Fibroblast of skin of right quadriceps (primary cell): ENCODE measurements around the gene MIER3.
"Not testable (repeated sequence)": the region's sequence is repeated elsewhere in the genome, so short reads cannot be mapped to it uniquely, and the experiment has no call there.

Experiments used
- DNase-seq: peaks from one replicate; pipeline ENCODE4 v3.0.0-alpha.2; 2013

MIER3 gene

GRCh38 chr5:56951946-56952691, at the start of gene MIER3:
TSS of gene MIER3 (minus strand) at chr5:56952123. CDS start at chr5:56952102, 21 bp downstream.
- peak; percentile 77 for DNase-seq

- no peak for DNase-seq
Observed at GRCh38 chr5:56995596-56995995, 43.7 kb upstream of the MIER3 start.

GRCh38 chr5:56993241-56993640, 41.3 kb upstream of the MIER3 start:
- DNase-seq, result no peak

GRCh38 chr5:56989676-56990075, 37.8 kb upstream of the MIER3 start:
- DNase-seq, result no peak

GRCh38 chr5:56988490-56988889, 36.6 kb upstream of the MIER3 start:
- no peak for DNase-seq

- DNase-seq, result no peak
Observed at GRCh38 chr5:56987171-56987570, 35.2 kb upstream of the MIER3 start.

GRCh38 chr5:56986626-56986947, 34.7 kb upstream of the MIER3 start:
- DNase-seq, result no peak

GRCh38 chr5:56985936-56986625, 34.2 kb upstream of the MIER3 start:
- DNase-seq, result no peak

GRCh38 chr5:56984445-56984844, 32.5 kb upstream of the MIER3 start:
- no peak for DNase-seq

- no peak for DNase-seq
Observed at GRCh38 chr5:56983593-56984361, 31.9 kb upstream of the MIER3 start.

- no peak for DNase-seq
Observed at GRCh38 chr5:56981548-56982315, 29.8 kb upstream of the MIER3 start.

GRCh38 chr5:56979968-56980367, 28.0 kb upstream of the MIER3 start:
- DNase-seq, result no peak

GRCh38 chr5:56979526-56979925, 27.6 kb upstream of the MIER3 start:
- DNase-seq, result not testable (repeated sequence)

GRCh38 chr5:56977822-56978221, 25.9 kb upstream of the MIER3 start:
- no peak for DNase-seq

GRCh38 chr5:56977021-56977420, 25.1 kb upstream of the MIER3 start:
- DNase-seq, result no peak

GRCh38 chr5:56974241-56974640, 22.3 kb upstream of the MIER3 start:
- no peak for DNase-seq

- no peak for DNase-seq
Observed at GRCh38 chr5:56973473-56973872, 21.6 kb upstream of the MIER3 start.

GRCh38 chr5:56971275-56971674, 19.4 kb upstream of the MIER3 start:
- DNase-seq, result no peak

- no peak for DNase-seq
Observed at GRCh38 chr5:56964173-56964572, 12.2 kb upstream of the MIER3 start.

- DNase-seq, result no peak
Observed at GRCh38 chr5:56963246-56963645, 11.3 kb upstream of the MIER3 start.

GRCh38 chr5:56962286-56962685, 10.4 kb upstream of the MIER3 start:
- DNase-seq, result no peak

- no peak for DNase-seq
Observed at GRCh38 chr5:56961746-56962145, 9.8 kb upstream of the MIER3 start.

- no peak for DNase-seq
Observed at GRCh38 chr5:56959326-56959725, 7.4 kb upstream of the MIER3 start.
